CD4-positive, alpha-beta T cell (primary cell): Measurements from ENCODE around the gene GJB3. TPM values are rescaled to one million over a fixed set of nuclear protein-coding genes. Genes with fewer than 3 reads are reported as not detected.

Experiments
- ATAC-seq: fragments of 200-7000 bp; cut with Tn5 transposase; one replicate; pipeline ENCODE4 v1.10.0; 2022; ENCODE audit warnings: mild to moderate bottlenecking; ENCODE audit not compliant: poor library complexity
- CTCF ChIA-PET: fragments of 350-600 bp; sonication (Branson Sonifier 250); formaldehyde crosslinking; loops from one replicate; lab custom pipeline; 2021; ENCODE audit warnings: antibody characterized with exemption, inconsistent platforms; lab: Charles Lee
- POLR2A ChIA-PET: fragments of 350-600 bp; sonication (Branson Sonifier 250); formaldehyde crosslinking; loops from one replicate; lab custom pipeline; 2021; ENCODE audit warnings: antibody characterized with exemption, inconsistent platforms; lab: Charles Lee
- DNase-seq, 14 experiments: peaks; one replicate each; pipeline ENCODE4 v3.0.0-alpha.2; 2013 to 2020; ENCODE audit warnings: mixed read lengths in 2 of 14
- H3K27ac ChIP-seq, 2 donors: one replicate each; pipeline versions ENCODE4 v1.5.1 to v1.7.0; 2013; ENCODE audit warnings: low read length in 2 of 2, low read depth in 1 of 2, mild to moderate bottlenecking in 1 of 2
- H3K27me3 ChIP-seq, 2 experiments: 1 replicate in 1 of 2; 2 replicates in 1 of 2; pipeline versions ENCODE4 v1.6.1 to v1.7.0; 2013; ENCODE audit warnings: low read length in 2 of 2, control low read depth in 1 of 2, mild to moderate bottlenecking in 1 of 2, moderate library complexity in 1 of 2; ENCODE audit not compliant: insufficient read depth in 2 of 2, control insufficient read depth in 1 of 2
- H3K36me3 ChIP-seq: one replicate; pipeline ENCODE4 v1.6.1; 2013; ENCODE audit warnings: low read length, control low read depth; ENCODE audit not compliant: insufficient read depth
- H3K4me1 ChIP-seq: one replicate; pipeline ENCODE4 v1.6.1; 2013; ENCODE audit warnings: low read length, control low read depth; ENCODE audit not compliant: insufficient read depth
- H3K4me3 ChIP-seq: one replicate; pipeline ENCODE4 v1.5.1; 2013; ENCODE audit warnings: mild to moderate bottlenecking, low read length, moderate library complexity
- H3K9me3 ChIP-seq, 2 experiments: 1 replicate in 1 of 2; 2 replicates in 1 of 2; pipeline versions ENCODE4 v1.6.1 to v1.7.0; 2013; ENCODE audit warnings: low read length in 2 of 2, mild to moderate bottlenecking in 2 of 2, control low read depth in 1 of 2, moderate library complexity in 1 of 2; ENCODE audit not compliant: control insufficient read depth in 1 of 2, insufficient read depth in 1 of 2
- H3K27ac Mint-ChIP-seq: one replicate; pipeline ENCODE4 v1.8.0; 2020; ENCODE audit warnings: mixed read lengths
- H3K27me3 Mint-ChIP-seq: one replicate; pipeline ENCODE4 v1.8.0; 2021; ENCODE audit warnings: mixed read lengths
- H3K36me3 Mint-ChIP-seq: one replicate; pipeline ENCODE4 v1.8.0; 2021; ENCODE audit warnings: low read depth, mixed read lengths
- H3K4me1 Mint-ChIP-seq: one replicate; pipeline ENCODE4 v1.8.0; 2021; ENCODE audit warnings: low read depth, mixed read lengths
- H3K4me3 Mint-ChIP-seq: one replicate; pipeline ENCODE4 v1.8.0; 2020; ENCODE audit warnings: mild to moderate bottlenecking, mixed read lengths
- H3K9me3 Mint-ChIP-seq: one replicate; pipeline ENCODE4 v1.8.0; 2020; ENCODE audit warnings: mixed read lengths
- intact Hi-C, 2 experiments: fragments of 100-400 bp; cut with DNase I in 1 of 2; cut with micrococcal nuclease in 1 of 2; formaldehyde crosslinking; loops; one replicate each; pipeline versions ENCODE4 v1.15.1 to v1.9.0; 2023 to 2025; cut with DNase I, micrococcal nuclease
- total RNA-seq, 174 experiments: library from RNA in 2 of 174; stranded (reverse) in 2 of 174; gene quantifications; one replicate each; pipeline ENCODE4 v1.2.3 and lab custom pipeline; 2021 to 2026
- TF ChIP-seq, protein P1 (sequence below): fragments of 200-600 bp; IDR thresholded peaks from one replicate; pipeline ENCODE4 v1.8.0; 2022; ENCODE audit warnings: antibody characterized with exemption, mild to moderate bottlenecking

Gene GJB3
- total RNA-seq, 2 experiments from 2014 or later, result not detected

DNA sequence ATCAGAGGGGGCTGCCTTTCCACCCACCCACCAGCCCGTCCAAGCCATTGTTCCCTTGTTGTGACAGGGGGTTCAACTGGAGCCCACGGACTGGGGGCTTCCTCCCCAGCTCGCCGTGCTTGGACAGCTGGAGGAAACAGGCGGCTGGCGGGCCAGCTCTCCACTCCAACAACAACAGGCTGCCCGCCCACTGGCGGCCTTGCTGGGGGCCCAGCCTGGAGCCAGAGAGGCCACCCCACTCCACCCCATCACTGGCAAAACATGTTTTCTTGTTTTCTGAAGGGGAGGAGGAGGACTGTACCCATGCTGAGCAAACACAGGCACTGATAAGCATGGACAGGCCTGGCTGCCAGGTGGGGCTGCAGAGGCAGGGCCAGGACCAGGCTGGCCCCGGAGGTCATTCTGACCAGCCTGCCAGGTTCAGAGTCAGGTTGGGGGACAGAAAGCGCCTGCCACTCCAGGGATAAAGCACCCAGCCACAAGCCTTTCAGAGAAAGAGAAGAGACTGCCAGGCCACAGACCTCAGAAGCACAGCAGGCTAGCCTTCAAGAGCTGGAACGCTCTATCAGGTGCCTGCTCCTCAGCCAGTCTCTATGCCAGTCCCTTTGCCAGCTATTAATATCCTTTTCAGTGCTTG lies 44.6 kb downstream of the GJB3 start:
- ATAC-seq (no peak), DNase-seq (no peak)
- H3K4me1 Mint-ChIP-seq, result no peaks in the 10 kb centered on the region
- Histone ChIP-seq H3K4me1 (no peaks in the 10 kb centered on the region), H3K36me3 (no peaks in the 10 kb centered on the region), H3K4me3 (no peak overlapping the region), H3K27ac (no peak overlapping the region), H3K27me3 (no peaks in the 10 kb centered on the region), H3K9me3 (peaks cover 0 to 4% of the 10 kb centered on the region in 2 experiments)
- TF ChIP-seq, protein P1, sequence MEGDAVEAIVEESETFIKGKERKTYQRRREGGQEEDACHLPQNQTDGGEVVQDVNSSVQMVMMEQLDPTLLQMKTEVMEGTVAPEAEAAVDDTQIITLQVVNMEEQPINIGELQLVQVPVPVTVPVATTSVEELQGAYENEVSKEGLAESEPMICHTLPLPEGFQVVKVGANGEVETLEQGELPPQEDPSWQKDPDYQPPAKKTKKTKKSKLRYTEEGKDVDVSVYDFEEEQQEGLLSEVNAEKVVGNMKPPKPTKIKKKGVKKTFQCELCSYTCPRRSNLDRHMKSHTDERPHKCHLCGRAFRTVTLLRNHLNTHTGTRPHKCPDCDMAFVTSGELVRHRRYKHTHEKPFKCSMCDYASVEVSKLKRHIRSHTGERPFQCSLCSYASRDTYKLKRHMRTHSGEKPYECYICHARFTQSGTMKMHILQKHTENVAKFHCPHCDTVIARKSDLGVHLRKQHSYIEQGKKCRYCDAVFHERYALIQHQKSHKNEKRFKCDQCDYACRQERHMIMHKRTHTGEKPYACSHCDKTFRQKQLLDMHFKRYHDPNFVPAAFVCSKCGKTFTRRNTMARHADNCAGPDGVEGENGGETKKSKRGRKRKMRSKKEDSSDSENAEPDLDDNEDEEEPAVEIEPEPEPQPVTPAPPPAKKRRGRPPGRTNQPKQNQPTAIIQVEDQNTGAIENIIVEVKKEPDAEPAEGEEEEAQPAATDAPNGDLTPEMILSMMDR, result no peak
- POLR2A ChIA-PET, result no interaction called here
- no peak overlapping the region for H3K27ac Mint-ChIP-seq
- H3K9me3 Mint-ChIP-seq, result no peaks in the 10 kb centered on the region
- no peak overlapping the region for H3K4me3 Mint-ChIP-seq
- H3K27me3 Mint-ChIP-seq, result no peaks in the 10 kb centered on the region
- intact Hi-C loops, result no loop called here
- no peaks in the 10 kb centered on the region for H3K36me3 Mint-ChIP-seq
- CTCF ChIA-PET, result no interaction called here

DNA sequence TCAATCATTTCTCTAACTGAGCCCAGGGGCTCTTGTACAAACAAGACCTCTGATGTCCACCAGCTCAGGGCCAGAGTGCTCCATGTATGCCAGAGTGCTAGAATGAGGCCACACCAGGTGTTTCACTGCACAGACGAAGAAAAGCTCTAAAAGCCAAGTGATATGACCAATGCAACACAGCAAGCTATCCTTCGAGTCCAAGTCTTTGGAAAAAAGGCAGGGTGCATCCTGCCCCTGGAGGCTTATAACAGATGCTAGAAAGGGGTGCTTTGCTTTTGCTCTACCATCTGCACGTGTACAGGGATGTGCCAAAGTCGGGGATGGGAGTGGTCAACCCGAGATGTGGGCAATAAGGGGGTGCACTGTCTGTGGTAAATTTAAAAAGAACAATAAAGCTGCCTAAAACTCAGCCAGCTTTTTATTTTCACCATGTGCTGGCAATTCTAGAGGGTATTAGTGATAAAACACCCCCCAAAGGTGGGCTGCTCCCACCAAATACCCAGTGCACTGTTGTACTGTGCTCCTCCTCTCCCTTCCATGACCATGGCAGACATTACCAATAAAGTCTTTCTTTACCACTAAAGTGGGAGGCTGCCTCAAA lies 46.4 kb downstream of the GJB3 start:
- intact Hi-C loops, result no loop called here
- Mint-ChIP-seq H3K27ac (no peak overlapping the region), H3K27me3 (no peaks in the 10 kb centered on the region), H3K9me3 (no peaks in the 10 kb centered on the region), H3K4me3 (no peak overlapping the region), H3K4me1 (no peaks in the 10 kb centered on the region), H3K36me3 (no peaks in the 10 kb centered on the region)
- TF ChIP-seq, protein P1, result no peak
- Histone ChIP-seq H3K27me3 (no peaks in the 10 kb centered on the region), H3K36me3 (no peaks in the 10 kb centered on the region), H3K27ac (no peak overlapping the region), H3K4me3 (no peak overlapping the region), H3K4me1 (no peaks in the 10 kb centered on the region), H3K9me3 (peaks cover 0 to 4% of the 10 kb centered on the region in 2 experiments)
- DNase-seq (no peak), ATAC-seq (no peak)
- ChIA-PET POLR2A (no interaction called here), CTCF (no interaction called here)

GRCh38 chr1:34828611-34829010 lies 47.6 kb downstream of the GJB3 start:
- H3K4me1 Mint-ChIP-seq, result no peaks in the 10 kb centered on the region
- ATAC-seq, result no peak

More at GRCh38 chr1:34828611-34829010, 47.6 kb downstream of the GJB3 start:
- H3K9me3 Mint-ChIP-seq, result no peaks in the 10 kb centered on the region
- no peak for DNase-seq
- ChIA-PET CTCF (no interaction called here), POLR2A (no interaction called here)
- Histone ChIP-seq H3K27me3 (no peaks in the 10 kb centered on the region), H3K27ac (no peak overlapping the region), H3K9me3 (peaks cover 0 to 4% of the 10 kb centered on the region in 2 experiments), H3K4me3 (no peak overlapping the region), H3K4me1 (no peaks in the 10 kb centered on the region), H3K36me3 (no peaks in the 10 kb centered on the region)
- intact Hi-C loops, result no loop called here
- no peak overlapping the region for H3K27ac Mint-ChIP-seq
- H3K4me3 Mint-ChIP-seq, result no peak overlapping the region
- no peaks in the 10 kb centered on the region for H3K27me3 Mint-ChIP-seq
- TF ChIP-seq, protein P1, result no peak
- no peaks in the 10 kb centered on the region for H3K36me3 Mint-ChIP-seq
